GM12878 (cell line): Measurements from ENCODE around the gene PHLDB1. TPM values are rescaled to one million over a fixed set of nuclear protein-coding genes. Genes with fewer than 3 reads are reported as not detected.

Source experiments
- ATAC-seq: fragments of 200-7000 bp; cut with Tn5 transposase; 3 replicates; pipeline ENCODE4 v1.9.1; 2020; ENCODE audit warnings: mild to moderate bottlenecking, moderate library complexity
- BruUV-seq: library from RNA; stranded (reverse); fragments of 400-500 nt; replicated peaks from 2 replicates; lab custom pipeline; 2021; lab: Mats Ljungman, UMichigan
- CTCF ChIA-PET: fragments of 300-600 bp; sonication (Branson Sonifier 250); formaldehyde crosslinking; extraction: SDS; loops from one replicate; lab custom pipeline; 2021; ENCODE audit warnings: inconsistent platforms; lab: Yijun Ruan, JAX
- POLR2A ChIA-PET: fragments of 350-600 bp; formaldehyde crosslinking; extraction: SDS; loops from one replicate; lab custom pipeline; 2021; ENCODE audit warnings: inconsistent platforms; lab: Charles Lee
- RAD21 ChIA-PET: fragments of 300-600 bp; sonication (Branson Sonifier 250); formaldehyde crosslinking; loops from one replicate; lab custom pipeline; 2023; ENCODE audit warnings: antibody characterized with exemption; ENCODE audit not compliant: unreplicated experiment; lab: Charles Lee
- SMC1A ChIA-PET: fragments of 300-600 bp; sonication (Branson Sonifier 250); formaldehyde crosslinking; loops from one replicate; lab custom pipeline; 2023; ENCODE audit not compliant: unreplicated experiment, uncharacterized antibody; lab: Charles Lee
- DNase-seq: peaks from one replicate; pipeline ENCODE4 v3.0.0-alpha.2; 2011; ENCODE audit warnings: low read depth, low spot score
- FAIRE-seq: peaks from 3 replicates; lab custom pipeline; 2011; peaks lifted over from hg19 to GRCh38; lab: Jason Lieb, UNC
- H2AFZ ChIP-seq: 2 replicates; pipeline ENCODE4 v1.6.0; 2011; ENCODE audit warnings: low read depth, low read length, control low read depth; ENCODE audit not compliant: control insufficient read depth
- H3K27ac ChIP-seq: 2 replicates; pipeline ENCODE4 v1.5.1; 2011; ENCODE audit warnings: control low read depth; ENCODE audit not compliant: control insufficient read depth, insufficient read depth
- H3K27me3 ChIP-seq, 2 experiments: replicated peaks in 1 of 2; 2 replicates each; pipeline versions ENCODE4 v1.6.0 to v1.6.1; 2011; ENCODE audit warnings: low read length in 1 of 2; ENCODE audit not compliant: control insufficient read depth in 2 of 2, insufficient read depth in 2 of 2
- H3K36me3 ChIP-seq, 2 experiments: 2 replicates each; pipeline ENCODE4 v1.5.1; 2011; ENCODE audit warnings: low read length in 1 of 2; ENCODE audit not compliant: control insufficient read depth in 2 of 2, insufficient read depth in 2 of 2
- H3K4me1 ChIP-seq: 2 replicates; pipeline ENCODE4 v1.6.1; 2011; ENCODE audit warnings: mild to moderate bottlenecking, low read length, moderate library complexity, mixed read lengths; ENCODE audit not compliant: control insufficient read depth, insufficient read depth
- H3K4me2 ChIP-seq: 2 replicates; pipeline ENCODE4 v1.6.0; 2011; ENCODE audit warnings: control low read depth; ENCODE audit not compliant: control insufficient read depth, insufficient read depth
- H3K4me3 ChIP-seq: fragments of 200-600 bp; sonication (generic); 2 replicates; pipeline ENCODE4 v1.5.1; 2016
- H3K79me2 ChIP-seq: 2 replicates; pipeline ENCODE4 v1.6.0; 2011; ENCODE audit warnings: low read length; ENCODE audit not compliant: control insufficient read depth, insufficient read depth
- H3K9ac ChIP-seq: 2 replicates; pipeline ENCODE4 v1.8.0; 2011; ENCODE audit warnings: low read length, control low read depth, mixed read lengths; ENCODE audit not compliant: control insufficient read depth, insufficient read depth
- H3K9me3 ChIP-seq: replicated peaks from 3 replicates; pipeline ENCODE4 v1.5.1; 2011; ENCODE audit warnings: mild to moderate bottlenecking, low read length; ENCODE audit not compliant: control insufficient read depth, insufficient read depth
- H4K20me1 ChIP-seq: 2 replicates; pipeline ENCODE4 v1.6.0; 2011; ENCODE audit not compliant: control insufficient read depth, insufficient read depth
- BACH1 ChIP-seq: fragments of 450-650 bp; IDR thresholded peaks from 2 replicates; pipeline ENCODE4 v1.6.1; 2017; ENCODE audit warnings: mild to moderate bottlenecking, borderline replicate concordance
- BHLHE40 ChIP-seq, 2 experiments: fragments of 450-650 bp in 1 of 2; IDR thresholded peaks; 2 replicates each; pipeline ENCODE4 v1.6.1; 2011 to 2017; ENCODE audit warnings: low read depth in 2 of 2, borderline replicate concordance in 1 of 2, improper control_type of control experiment in 1 of 2, low read length in 1 of 2, mild to moderate bottlenecking in 1 of 2
- BRCA1 ChIP-seq: IDR thresholded peaks from 2 replicates; pipeline ENCODE4 v1.6.1; 2011; ENCODE audit warnings: low read depth, low read length, improper control_type of control experiment
- CBX5 ChIP-seq: sonication (generic); IDR thresholded peaks from 2 replicates; pipeline ENCODE4 v1.6.1; 2016; ENCODE audit warnings: low read depth, moderate library complexity, mild to moderate bottlenecking, inconsistent platforms
- CHD2 ChIP-seq: IDR thresholded peaks from 2 replicates; pipeline ENCODE4 v1.6.1; 2011; ENCODE audit warnings: low read depth, low read length, improper control_type of control experiment, borderline replicate concordance
- DPF2 ChIP-seq: fragments of 450-650 bp; IDR thresholded peaks from 2 replicates; pipeline ENCODE4 v1.6.1; 2017; ENCODE audit warnings: mild to moderate bottlenecking
- EZH2 ChIP-seq: IDR thresholded peaks from 2 replicates; pipeline ENCODE4 v1.6.1; 2012; ENCODE audit warnings: low read depth, mild to moderate bottlenecking, control low read depth, inconsistent platforms, low read length, borderline replicate concordance; ENCODE audit not compliant: control insufficient read depth
- HSF1 ChIP-seq: fragments of 150-350 bp; IDR thresholded peaks from 2 replicates; pipeline ENCODE4 v1.6.1; 2014; ENCODE audit warnings: mild to moderate bottlenecking, low read depth, low read length
- KLF5 ChIP-seq: fragments of 450-650 bp; IDR thresholded peaks from 2 replicates; pipeline ENCODE4 v1.6.1; 2014; ENCODE audit warnings: mild to moderate bottlenecking; ENCODE audit not compliant: partially characterized antibody
- NFIC ChIP-seq: IDR thresholded peaks from 2 replicates; pipeline ENCODE4 v1.6.1; 2012; ENCODE audit warnings: low read depth, mild to moderate bottlenecking, inconsistent platforms, low read length, moderate library complexity
- PKNOX1 ChIP-seq: fragments of 450-650 bp; IDR thresholded peaks from 2 replicates; pipeline ENCODE4 v1.6.1; 2016; ENCODE audit warnings: mild to moderate bottlenecking
- POLR2AphosphoS5 ChIP-seq: IDR thresholded peaks from 2 replicates; pipeline ENCODE4 v1.6.1; 2011; ENCODE audit warnings: mild to moderate bottlenecking, low read length, inconsistent platforms
- SMARCA5 ChIP-seq: fragments of 450-650 bp; IDR thresholded peaks from 2 replicates; pipeline ENCODE4 v1.6.1; 2017; ENCODE audit warnings: mild to moderate bottlenecking
- SRF ChIP-seq, 2 experiments: IDR thresholded peaks; 2 replicates each; pipeline ENCODE4 v1.6.1; 2011; ENCODE audit warnings: low read depth in 2 of 2, low read length in 2 of 2, mild to moderate bottlenecking in 1 of 2, moderate library complexity in 1 of 2
- TCF3 ChIP-seq: IDR thresholded peaks from 2 replicates; pipeline ENCODE4 v1.6.1; 2012; ENCODE audit warnings: low read depth, mild to moderate bottlenecking, low read length, borderline replicate concordance; ENCODE audit not compliant: insufficient read depth
- USF2 ChIP-seq: IDR thresholded peaks from 2 replicates; pipeline ENCODE4 v1.6.1; 2011; ENCODE audit warnings: low read depth, low read length, improper control_type of control experiment, borderline replicate concordance
- YY1 ChIP-seq: IDR thresholded peaks from 2 replicates; pipeline ENCODE4 v1.6.1; 2011; ENCODE audit warnings: low read depth, mild to moderate bottlenecking, low read length
- ZNF384 ChIP-seq: IDR thresholded peaks from 2 replicates; pipeline ENCODE4 v1.6.1; 2012; ENCODE audit warnings: low read depth, mild to moderate bottlenecking, low read length, improper control_type of control experiment, borderline replicate concordance
- WGBS: methylation state at CpG from one replicate; pipeline ENCODE4 v1.1.6; 2016; ENCODE audit warnings: low lambda C conversion rate; ENCODE audit not compliant: insufficient replicate concordance, insufficient coverage; ENCODE audit errors: missing lambda C conversion rate; 5-methylcytosine and 5-hydroxymethylcytosine counted together
- in situ Hi-C: fragments of 300-500 bp; cut with MboI; formaldehyde crosslinking; loops from 9 replicates; pipeline ENCODE4 v1.14.3; 2018; ENCODE audit warnings: mixed read lengths
- intact Hi-C: fragments of 100-400 bp; cut with micrococcal nuclease; formaldehyde crosslinking; loops from one replicate; pipeline ENCODE4 v1.14.2; 2022; ENCODE audit not compliant: unreplicated experiment
- polyA plus RNA-seq, 11 experiments: library from polyadenylated mRNA; depleted of rRNA in 4 of 11; unstranded in 6 of 11; stranded (reverse) in 5 of 11; fragments of >200 nt; fragmentation: Nextera tagmentation in 4 of 11; fragmentation: Illumina TruSeq in 1 of 11; extraction: Ambion mirVana in 4 of 11; extraction: Trizol in 1 of 11; gene quantifications; 1 replicate in 1 of 11; 2 replicates in 10 of 11; pipeline versions ENCODE4 v1.2.1 to v1.2.3, GENCODE V29; 2011 to 2016; ENCODE audit warnings: inconsistent platforms in 2 of 11, missing spikeins in 2 of 11, low read depth in 1 of 11
- total RNA-seq, 4 experiments: library from RNA; depleted of rRNA in 3 of 4; stranded (reverse); fragments of >200 nt in 3 of 4; fragmentation: Illumina TruSeq in 1 of 4; extraction: Trizol in 1 of 4; gene quantifications; 2 replicates each; pipeline versions ENCODE4 v1.2.1 to v1.2.3, GENCODE V29; 2013 to 2021

The PHLDB1 gene
- total and polyA plus RNA-seq, 10 of the 15 experiments (the other 5 are each of a cell fraction or from before 2014, with no cell fraction given), result 0.03 to 0.26 (median 0.18) TPM; not detected in 4

GRCh38 chr11:118689852-118690552 is 82.6 kb downstream of the PHLDB1 start:
- no peaks in the 10 kb centered on the region for H3K79me2 ChIP-seq
- peak overlapping the region; percentile 51 for H3K9ac ChIP-seq
- in situ Hi-C loops, result no loop called here
- no peaks in the 10 kb centered on the region for H3K36me3 ChIP-seq
- peaks cover 35% of the 10 kb centered on the region for H3K4me1 ChIP-seq
- intact Hi-C loops, result loop anchor here (1.0 to 2.0 kb wide), 2 partner anchors 240 to 267 kb away; partner anchors contain the start of gene UPK2
- no TSS peak for BruUV-seq
- H3K27me3 ChIP-seq, result no peaks in the 10 kb centered on the region; a peak in 1 of 4 replicates
- WGBS, result 9% methylated on average over 30 of the region's 30 CpGs
- no peaks in the 10 kb centered on the region for H4K20me1 ChIP-seq
- ATAC-seq, result peak; percentile 97
- DNase-seq, result no peak
- peak overlapping the region; percentile 99 for H3K4me2 ChIP-seq
- CTCF ChIA-PET, result interaction anchor here (0.7 to 5.8 kb wide), 46 partner anchors 9 to 1145 kb away, joined by 3 to 68 read pairs (median 4); partner anchors contain the start of genes BCL9L, CXCR5, DDX6 and UPK2
- H3K9me3 ChIP-seq, result peaks cover 9% of the 10 kb centered on the region; the same call in 2 of the 3 replicates
- no peak overlapping the region for H3K27ac ChIP-seq
- POLR2A ChIA-PET, result interaction anchor here (0.6 kb wide), 1 partner anchor 101 kb away, joined by 3 read pairs; the partner anchor contains the start of gene DDX6
- SMC1A ChIA-PET, result interaction anchor here (0.7 to 2.4 kb wide), 13 partner anchors 90 to 245 kb away, joined by 3 to 16 read pairs (median 4); partner anchors contain the start of gene DDX6
- RAD21 ChIA-PET, result interaction anchor here (0.7 to 2.5 kb wide), 16 partner anchors 22 to 648 kb away, joined by 3 to 20 read pairs (median 3); partner anchors contain the start of genes CXCR5, DDX6 and UPK2
- FAIRE-seq, result peak; percentile 82
- H2AFZ ChIP-seq, result peak overlapping the region; percentile 96
- peak overlapping the region; percentile 56; the same call in 1 of the 2 replicates for H3K4me3 ChIP-seq
- no peak for TF ChIP-seq ZNF384
- peak; percentile 99 for TF ChIP-seq SMARCA5
- peak; percentile 65; the same call in 1 of the 2 replicates for TF ChIP-seq PKNOX1
- TF ChIP-seq SRF (IDR thresholded peaks at IDR 0.05; ENCODE audit: low read depth in 2 of 2, low read length in 2 of 2), result no peak
- peak; percentile 60; the same call in 1 of the 2 replicates for TF ChIP-seq TCF3
- TF ChIP-seq DPF2, result 0 out of 2 replicates have a peak, but pooled peaks have one; percentile 24
- TF ChIP-seq BHLHE40 (IDR thresholded peaks at IDR 0.05; ENCODE audit: borderline replicate concordance in 1 of 2, low read depth in 2 of 2, low read length in 1 of 2), result peak; percentile 36 to 39; a peak in 2 of 4 replicates
- TF ChIP-seq POLR2AphosphoS5, result no peak
- TF ChIP-seq YY1, result peak; percentile 75; the same call in 1 of the 2 replicates
- no peak for TF ChIP-seq USF2
- peak; percentile 85 for TF ChIP-seq HSF1
- TF ChIP-seq KLF5, result peak; percentile 64
- no peak for TF ChIP-seq NFIC
- TF ChIP-seq EZH2, result no peak
- no peak for TF ChIP-seq BRCA1
- TF ChIP-seq CBX5, result 0 out of 2 replicates have a peak, but pooled peaks have one; percentile 41
- no peak for TF ChIP-seq BACH1
- TF ChIP-seq CHD2, result 0 out of 2 replicates have a peak, but pooled peaks have one; percentile 34
